Tibial nerve (tissue), 3 donors: ENCODE data around the gene B4GALT6.

Source experiments
- POLR2A ChIP-seq, 2 donors: fragments of 450-650 bp; IDR thresholded peaks; one replicate each; pipeline ENCODE4 v1.6.1; 2017; ENCODE audit warnings: antibody characterized with exemption in 2 of 2, mild to moderate bottlenecking in 2 of 2, moderate library complexity in 2 of 2
- TF ChIP-seq, protein P1 (sequence below), 5 experiments: fragments of 200-600 bp in 3 of 5; fragments of 450-650 bp in 2 of 5; sonication (generic) in 3 of 5; IDR thresholded peaks; one replicate each; pipeline ENCODE4 v1.5.1; 2016 to 2019; ENCODE audit warnings: antibody characterized with exemption in 5 of 5, mild to moderate bottlenecking in 3 of 5, moderate library complexity in 2 of 5

DNA sequence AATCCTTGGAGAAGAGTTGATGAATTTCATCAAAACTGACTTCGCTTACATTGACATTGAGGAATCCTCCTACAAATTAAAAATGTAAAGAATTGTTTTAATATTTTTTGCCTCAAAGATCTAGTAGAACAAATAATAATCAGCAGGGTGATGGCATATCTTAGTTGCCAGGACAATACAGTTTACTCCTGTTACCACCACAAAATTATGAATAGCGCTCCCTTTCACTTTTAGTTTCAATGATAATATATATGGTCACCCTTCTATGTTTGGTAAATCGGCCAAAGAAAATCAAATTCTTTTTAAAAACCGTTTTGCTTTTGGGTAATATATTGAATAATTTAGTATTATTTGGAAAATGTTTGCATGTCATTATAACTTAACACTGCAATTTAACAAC is 39.0 kb downstream of the B4GALT6 start:
- TF ChIP-seq POLR2A (IDR thresholded peaks at IDR 0.05) = no peak
- TF ChIP-seq, protein P1, sequence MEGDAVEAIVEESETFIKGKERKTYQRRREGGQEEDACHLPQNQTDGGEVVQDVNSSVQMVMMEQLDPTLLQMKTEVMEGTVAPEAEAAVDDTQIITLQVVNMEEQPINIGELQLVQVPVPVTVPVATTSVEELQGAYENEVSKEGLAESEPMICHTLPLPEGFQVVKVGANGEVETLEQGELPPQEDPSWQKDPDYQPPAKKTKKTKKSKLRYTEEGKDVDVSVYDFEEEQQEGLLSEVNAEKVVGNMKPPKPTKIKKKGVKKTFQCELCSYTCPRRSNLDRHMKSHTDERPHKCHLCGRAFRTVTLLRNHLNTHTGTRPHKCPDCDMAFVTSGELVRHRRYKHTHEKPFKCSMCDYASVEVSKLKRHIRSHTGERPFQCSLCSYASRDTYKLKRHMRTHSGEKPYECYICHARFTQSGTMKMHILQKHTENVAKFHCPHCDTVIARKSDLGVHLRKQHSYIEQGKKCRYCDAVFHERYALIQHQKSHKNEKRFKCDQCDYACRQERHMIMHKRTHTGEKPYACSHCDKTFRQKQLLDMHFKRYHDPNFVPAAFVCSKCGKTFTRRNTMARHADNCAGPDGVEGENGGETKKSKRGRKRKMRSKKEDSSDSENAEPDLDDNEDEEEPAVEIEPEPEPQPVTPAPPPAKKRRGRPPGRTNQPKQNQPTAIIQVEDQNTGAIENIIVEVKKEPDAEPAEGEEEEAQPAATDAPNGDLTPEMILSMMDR (IDR thresholded peaks at IDR 0.05) = no peak
